GM21381 (cell line): ENCODE results near the gene EXOC7.
"Not testable (repeated sequence)": the region's sequence is repeated elsewhere in the genome, so short reads cannot be mapped to it uniquely, and the experiment has no call there.

ENCODE experiments used
- ATAC-seq: cut with Tn5 transposase; IDR thresholded peaks from one replicate; pipeline ENCODE4 v1.9.1; 2021; ENCODE audit warnings: mild to moderate bottlenecking, moderate library complexity; ENCODE audit not compliant: unreplicated experiment

EXOC7 gene

DNA sequence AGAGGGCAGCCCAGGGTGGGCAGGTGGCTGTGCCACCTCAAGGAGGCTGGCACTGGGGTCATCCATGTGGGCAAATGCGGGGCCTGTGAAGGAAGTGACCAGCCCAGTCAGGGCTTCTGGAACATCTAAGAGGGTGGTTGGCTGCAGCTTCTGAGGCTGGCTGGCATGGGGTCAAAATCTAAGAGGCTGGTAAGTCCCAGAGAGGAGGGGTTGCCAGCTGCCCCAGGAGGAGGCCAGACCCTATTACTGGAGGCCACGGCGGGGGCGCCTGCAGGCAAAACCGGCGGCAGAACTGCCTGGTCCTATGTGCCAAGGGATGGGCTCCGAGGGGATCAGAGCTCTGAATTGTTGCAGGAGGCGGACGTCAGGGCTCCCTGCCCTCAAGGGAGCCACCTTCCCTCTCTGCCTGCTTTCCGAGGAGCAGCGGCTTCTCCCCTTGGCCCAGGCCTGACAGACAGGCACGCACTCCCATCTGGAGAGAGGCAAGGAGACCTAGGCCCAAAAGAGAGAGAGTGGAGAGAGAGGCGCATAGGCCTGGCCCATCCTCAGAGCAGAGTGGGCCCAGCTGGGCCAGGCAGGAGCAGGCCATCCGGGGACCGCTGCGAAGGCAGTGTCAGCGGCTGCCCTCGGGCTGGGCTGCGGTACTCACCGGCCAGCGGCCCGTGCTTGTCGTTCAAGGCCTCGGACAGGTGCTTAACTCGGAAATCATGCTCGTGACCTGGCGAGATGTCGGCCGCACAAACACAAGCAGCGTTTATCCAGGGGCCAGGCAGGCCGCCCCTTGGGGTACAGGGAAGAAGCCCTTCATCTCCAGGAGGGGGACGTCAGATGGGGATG is 13.7 kb downstream of the EXOC7 start:
- no peak for ATAC-seq

DNA sequence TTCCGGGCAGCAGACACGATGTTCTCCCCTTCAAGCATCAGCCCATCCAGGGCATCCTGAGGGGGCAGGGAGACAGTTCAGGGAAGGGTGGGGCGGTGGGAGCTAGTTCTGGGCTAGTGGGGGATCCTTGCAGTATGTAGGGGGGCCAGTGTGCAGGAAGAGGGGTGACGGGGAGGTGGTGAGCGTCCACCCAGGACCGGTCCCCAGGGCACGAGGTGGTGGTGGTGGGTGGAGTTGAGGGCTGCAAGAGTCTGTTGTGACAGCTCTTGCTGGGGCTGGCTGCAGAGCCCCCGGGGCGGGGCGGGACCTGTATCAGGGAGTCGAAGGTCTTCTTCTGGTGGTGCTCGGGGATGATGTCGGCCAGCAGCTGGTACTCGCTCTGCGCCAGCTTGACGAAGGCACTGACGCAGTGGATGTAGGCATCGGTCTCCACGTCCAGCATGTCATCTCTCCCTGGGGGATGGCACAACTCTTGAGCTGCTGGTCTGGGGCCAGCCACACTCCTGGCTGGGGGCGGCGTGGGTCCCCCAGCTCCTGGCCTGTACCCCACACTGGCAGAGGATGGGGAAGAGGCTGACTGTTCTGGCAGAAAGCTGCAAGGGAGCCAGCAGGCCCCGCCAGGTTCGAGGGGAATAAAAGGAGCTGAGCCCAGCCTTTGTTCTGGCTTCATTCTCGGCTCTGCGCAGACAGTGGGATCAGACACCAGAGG is 14.6 kb downstream of the EXOC7 start:
- ATAC-seq, result no peak

DNA sequence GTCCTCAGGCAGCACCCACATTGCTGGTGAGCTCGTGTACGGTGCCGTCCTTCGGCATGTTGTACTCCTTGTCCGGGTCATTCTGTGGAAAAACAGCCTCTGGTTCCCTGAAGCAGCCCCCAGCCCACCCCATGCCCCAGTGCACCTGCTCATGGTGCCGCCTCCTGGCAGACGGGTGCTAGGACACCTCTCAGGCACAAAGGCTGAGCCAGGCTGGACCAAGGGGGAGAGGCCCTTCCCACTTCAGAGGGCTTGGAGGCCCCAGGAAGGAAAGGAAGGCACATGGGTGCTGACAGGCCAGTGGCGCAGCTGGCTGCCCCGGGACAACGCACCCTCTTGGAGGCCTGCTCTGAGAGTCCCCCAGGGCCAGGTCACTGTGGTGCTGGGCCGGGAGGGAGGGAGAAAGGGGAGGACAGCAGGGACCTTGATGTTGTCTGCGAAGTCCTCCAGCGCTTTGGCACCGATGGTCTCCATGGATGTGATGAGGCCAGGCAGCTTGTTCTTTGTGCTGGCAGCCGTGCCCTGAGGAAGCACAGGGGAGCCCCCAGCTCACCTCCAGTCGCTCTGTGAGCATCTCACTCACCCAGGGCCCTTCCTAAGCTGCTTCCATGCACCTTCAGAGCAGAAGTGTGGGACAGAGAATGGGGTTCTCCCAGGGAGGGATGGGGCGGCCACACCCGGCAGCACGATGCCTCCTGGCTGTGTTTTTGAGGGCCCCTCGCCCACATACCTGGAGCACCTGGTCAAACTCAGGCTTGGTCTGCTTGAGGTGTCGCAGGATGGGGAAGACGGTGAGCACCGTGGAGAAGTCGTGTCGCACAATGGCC is 15.3 kb downstream of the EXOC7 start:
- no peak for ATAC-seq

DNA sequence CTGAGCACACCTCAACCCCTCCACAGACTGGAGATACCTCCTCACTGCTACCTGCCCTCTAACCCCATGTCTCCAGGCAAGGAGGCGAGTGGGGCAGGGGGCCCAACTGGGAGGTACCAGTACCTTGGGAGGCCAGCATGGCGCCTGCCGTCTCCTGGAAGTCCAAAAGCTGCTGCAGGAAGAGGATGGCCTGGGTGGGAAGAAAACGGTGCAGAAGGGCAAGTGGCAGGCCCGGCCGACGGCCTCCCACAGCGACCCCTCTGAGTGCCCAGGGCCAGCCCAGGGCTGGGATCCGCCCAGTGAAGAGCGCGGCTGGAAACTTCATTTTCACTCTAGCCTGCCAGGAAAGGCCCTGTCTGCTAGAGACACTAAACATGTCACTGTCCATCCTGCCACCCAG is 16.1 kb downstream of the EXOC7 start:
- ATAC-seq, result no peak

DNA sequence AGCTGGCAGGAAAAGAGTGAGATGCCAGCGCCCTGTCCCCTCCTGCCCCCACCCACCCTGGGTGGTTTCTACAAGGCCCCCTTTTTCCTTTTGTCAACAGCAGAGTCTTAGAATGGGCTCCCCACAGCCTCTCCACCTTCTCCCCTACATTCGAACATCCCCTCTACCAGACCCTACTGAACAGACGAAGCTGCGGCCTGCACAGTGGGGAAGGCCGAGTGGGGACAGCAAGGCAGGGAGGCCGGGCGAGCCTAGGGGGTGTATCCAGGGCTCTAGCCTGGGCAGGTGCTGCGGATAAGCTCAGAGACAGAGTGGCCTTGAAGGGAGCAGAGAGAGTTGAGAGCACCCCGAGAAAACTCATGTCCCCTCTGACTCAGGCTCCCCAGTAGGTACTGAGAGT is 17.2 kb downstream of the EXOC7 start:
- ATAC-seq, result no peak

DNA sequence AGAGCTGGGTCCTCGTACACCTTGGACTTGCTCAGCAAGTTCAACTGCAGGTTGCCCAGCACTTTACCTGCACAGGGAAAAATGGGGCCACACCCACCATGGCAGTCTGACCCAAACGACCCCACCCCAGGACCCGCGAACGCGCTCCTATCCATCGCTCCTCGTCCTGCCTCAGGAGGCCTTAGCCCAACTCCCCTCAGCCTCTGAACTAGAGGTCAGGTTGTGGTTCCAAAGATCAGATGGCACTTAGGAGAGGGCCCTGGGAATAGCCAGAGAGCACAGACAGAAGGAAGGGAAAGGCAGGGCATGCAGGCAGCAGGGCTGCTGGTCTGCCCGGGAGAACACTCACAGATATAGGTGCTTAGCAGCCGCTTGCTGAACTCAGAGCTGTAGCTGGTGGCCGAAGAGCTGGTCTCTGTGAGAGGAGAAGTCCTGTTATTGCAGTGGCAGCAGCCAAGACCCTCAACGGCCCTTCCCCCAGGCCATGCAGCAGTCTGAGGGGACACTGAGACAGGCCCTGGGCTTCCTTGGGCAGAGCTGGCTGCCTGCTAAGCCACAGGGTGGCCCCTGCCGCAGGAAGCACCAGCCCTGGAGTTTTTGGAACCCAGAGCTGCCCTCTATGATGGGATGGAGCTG is 17.7 kb downstream of the EXOC7 start:
- ATAC-seq, result no peak

DNA sequence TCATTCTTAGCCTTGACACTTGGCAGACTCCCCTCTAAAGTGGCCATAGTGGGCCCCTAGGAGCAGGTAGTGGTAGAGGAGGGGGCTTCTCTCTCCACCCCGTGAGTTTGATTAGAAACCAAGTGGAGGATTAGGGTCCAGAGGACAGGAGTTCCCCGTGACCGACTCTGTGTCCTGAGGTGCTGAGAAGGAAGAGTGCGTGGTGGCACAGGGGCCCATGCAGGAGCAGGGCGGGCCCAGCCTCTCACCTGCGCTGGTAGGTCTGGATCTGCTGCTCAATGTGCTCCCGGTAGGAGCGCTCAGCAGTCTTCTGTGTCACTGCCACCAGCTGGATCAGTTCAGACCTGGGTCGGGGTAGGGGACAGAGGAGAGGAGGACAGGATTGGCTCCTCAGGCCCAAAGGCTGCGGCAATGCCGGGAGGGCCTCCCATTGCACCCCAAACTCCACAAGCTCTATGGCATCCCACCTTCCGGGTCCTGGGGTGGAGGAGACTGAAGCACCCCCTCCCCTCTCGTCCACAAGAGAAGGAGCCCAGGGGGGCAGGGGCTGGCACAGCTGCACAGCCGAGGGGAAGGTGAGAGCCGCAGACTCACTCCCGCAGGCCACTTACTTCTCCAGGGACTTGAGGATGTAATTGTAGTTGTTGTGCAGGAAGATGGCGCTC is 18.4 kb downstream of the EXOC7 start:
- no peak for ATAC-seq

DNA sequence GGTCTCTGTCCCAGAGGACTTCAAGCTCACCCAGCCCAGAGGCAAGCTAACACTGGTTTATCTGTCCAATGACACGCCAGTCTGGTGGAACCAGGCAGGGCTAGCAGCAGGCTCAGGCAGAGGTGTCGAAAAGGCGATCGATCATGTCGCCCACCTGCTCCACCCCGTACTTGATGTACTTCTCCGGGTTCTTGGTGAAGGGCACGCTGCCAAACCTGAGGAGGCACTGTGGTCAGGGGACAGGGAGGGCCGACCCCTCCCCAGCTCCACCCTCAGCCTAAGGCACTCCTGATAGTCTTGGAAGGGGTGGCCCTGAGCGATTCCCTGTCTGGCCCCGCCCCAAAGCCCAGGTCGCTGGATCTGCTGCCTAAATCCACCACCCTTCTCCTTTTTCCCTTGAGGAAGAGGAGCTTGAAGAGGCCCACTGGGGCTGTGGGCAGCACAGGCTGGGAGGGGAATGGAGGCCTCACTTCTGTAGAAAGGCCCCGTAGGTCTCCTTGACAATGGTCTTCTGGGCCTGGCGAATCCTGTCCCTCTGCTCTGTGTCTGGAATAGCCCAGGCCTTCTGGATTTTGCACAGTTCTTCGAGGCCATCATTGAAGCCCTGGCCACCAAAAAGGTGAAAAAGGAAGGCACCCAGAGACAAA is 19.9 kb downstream of the EXOC7 start:
- ATAC-seq, result no peak

DNA sequence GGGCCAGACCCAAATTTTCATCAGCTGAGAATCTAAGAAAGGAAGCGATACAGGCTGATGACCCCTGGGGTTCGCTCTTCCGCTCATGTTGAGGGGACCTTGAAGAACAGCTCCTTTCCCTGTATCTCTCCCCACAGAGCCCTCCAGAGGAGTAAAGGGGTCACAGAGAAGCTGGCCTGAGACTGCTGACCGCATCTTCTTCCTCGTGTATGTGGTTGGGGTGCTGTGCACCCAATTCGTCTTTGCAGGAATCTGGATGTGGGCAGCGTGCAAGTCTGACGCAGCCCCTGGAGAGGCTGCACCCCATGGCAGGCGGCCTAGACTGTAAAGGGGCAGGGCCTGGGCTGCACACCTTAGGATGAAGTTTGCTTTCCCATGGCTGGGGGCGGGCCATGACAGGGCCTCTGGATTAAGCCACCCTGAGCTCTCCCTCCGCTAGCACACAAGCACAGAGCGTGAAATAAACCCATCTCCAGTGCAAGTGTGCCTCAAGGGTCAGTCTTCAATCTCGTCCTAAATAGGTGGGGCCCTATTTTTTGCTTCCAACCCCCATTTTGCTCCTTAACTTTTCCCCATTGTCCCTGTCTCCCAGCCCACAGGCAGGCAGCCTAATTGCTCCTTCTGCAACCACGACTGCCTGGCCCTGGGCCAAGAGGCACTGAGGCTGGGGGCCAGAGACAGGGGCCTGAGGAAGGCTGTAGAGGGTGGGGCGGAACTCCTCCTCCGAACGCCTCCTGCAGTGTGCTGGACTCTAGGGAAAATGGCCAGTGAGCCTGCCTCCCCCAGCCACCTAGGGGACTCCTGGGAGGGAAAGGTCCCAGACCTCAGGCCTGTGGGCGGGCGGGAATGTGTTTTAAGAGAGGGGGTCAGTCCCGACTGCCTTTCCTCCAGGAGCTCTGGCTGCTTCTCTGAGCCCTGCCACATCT is 21.0 kb downstream of the EXOC7 start:
- ATAC-seq, result no peak

DNA sequence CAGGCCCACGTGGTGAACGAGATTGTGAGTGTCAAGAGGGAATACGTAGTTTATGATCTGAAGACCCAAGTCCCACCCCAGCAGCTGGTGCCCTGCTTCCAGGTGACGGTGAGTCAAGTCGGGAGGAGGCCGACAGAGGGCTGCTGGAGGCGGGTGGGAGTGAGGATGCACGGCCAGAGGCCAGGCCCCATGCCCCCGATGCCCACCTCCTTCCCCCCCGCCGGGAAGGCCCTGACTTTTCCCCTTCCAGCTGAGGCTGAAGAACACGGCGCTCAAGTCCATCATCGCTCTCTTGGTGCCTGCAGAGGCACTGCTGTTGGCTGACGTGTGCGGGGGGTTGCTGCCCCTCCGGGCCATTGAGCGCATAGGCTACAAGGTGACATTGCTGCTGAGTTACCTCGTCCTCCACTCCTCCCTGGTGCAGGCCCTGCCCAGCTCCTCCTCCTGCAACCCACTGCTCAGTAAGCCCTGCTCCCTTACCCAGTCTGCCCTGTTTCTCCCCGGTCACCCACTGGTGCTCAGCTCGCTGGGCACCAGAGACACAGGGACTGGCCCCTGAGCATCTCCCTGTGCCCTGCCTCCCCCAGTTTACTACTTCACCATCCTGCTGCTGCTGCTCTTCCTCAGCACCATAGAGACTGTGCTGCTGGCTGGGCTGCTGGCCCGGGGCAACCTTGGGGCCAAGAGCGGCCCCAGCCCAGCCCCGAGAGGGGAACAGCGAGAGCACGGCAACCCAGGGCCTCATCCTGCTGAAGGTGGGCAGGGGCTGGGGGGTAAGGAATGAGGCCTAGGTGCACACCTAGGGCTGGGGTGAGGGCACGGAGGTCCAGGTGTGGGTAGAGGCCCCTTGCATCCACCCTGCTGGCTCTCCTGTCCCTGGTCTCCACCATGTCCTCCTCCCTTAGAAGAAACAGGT is 22.0 kb downstream of the EXOC7 start:
- ATAC-seq, result no peak

DNA sequence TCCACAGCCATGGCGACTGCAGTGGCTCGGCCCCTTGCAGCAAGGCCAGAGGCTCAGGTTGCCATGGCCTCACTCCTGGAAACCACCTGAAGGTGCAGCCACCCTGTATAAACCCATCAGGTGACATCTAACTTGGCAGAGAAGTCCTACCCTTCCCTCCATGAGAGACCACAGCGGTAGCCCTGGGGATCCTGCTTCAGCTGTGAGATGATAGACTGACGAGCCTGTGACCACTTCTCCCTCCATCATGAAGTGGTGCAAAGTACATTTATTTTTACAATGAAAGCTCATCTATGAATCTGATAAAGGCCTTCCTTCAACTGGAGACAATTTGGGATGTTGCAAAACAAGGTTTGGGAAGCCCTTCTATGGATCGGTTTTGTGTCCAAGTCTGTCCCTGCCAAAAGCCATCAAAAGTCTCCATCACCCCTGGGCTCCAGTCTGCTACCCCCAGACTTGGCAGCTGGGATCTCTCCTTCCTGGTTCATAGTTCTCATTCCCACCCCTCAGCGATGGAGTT is 22.8 kb downstream of the EXOC7 start:
- ATAC-seq, result no peak

DNA sequence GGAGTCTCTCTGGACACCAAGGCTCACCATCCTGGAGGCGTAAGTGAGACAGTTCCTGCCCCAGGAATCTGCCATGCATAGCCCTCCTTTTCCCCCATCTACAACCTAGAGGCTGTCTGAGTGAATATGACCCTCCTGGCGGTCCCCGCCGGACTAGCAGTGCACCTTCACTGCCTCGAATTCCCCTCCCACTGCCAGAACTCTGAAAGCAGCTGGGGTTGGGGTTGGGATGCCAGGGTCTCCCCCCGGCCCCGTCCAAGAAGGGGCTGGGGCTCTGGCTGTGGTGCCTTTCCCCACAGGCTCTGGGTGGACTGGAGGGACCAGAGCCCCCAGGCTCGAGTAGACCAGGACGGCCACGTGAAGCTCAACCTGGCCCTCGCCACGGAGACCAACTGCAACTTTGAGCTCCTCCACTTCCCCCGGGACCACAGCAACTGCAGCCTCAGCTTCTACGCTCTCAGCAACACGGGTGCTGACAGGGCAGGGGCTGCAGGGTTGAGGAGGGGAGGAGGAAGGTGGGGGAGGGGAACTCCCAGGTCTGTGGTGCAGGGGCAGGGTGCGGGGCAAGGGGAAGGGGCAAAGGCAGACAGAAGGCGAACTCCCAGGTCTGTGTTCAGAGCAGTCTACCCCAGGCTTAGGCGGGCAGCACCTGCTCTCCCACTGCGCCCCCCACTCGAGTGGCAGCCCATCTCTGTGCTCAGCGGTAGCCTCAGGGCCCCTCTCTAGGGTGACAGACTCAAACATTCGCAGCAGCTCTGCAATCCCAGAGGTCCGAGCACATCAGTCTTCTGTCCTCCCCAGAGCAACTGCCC is 23.4 kb downstream of the EXOC7 start:
- no peak for ATAC-seq

DNA sequence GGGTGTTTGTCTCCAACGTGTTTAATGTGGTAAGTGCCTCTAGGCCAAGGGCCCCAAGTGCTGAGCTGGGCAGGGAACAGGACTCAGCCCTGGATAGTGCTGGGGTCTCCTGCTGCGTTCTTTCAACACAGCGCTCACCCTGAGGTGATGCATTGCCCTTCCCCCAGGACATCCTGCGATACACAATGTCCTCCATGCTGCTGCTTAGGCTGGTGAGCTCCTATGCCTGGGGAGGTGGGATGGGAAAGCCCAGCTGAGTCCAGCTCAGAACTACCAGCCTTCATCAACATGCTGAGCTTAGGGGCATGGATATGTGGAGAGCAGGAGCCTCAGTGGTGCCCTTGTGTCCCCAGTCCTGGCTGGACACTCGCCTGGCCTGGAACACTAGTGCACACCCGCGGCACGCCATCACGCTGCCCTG is 24.0 kb downstream of the EXOC7 start:
- no peak for ATAC-seq

DNA sequence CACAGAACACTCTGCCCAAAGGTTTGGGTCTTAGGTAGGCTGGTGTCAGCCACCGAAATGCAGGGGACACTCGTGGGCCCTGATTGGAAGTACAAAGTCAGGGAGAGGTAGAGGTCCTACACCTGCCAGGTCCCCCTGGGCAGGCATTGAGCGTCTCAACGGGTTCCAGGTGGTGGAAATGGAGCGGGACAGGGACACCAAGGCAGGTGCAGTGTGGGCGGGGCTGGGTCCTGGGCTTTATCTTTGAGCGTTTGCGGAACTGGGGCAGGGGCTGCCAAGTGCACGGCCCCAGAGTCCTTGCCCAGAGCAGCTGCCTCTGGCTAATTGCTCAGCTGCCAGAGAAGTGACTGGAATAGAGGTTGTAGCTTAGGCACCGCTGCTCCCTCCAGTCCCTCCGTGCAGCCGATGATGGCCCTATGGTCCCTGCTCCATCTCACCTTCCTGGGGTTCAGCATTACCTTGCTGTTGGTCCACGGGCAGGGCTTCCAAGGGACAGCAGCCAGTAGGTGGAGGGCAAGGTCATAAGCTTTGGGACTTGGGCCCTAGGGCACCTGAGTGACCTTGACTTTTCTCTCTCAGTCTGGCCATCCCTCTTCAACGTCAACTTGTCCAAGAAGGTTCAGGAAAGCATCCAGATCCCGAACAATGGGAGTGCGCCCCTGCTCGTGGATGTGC is 24.6 kb downstream of the EXOC7 start, which contains the start of gene ZACN:
Gene ZACN, plus strand, starts transcription at position 323 of the 675 bp plus-strand sequence. Its CDS starts 83 bp downstream, at position 406.
- no peak for ATAC-seq

DNA sequence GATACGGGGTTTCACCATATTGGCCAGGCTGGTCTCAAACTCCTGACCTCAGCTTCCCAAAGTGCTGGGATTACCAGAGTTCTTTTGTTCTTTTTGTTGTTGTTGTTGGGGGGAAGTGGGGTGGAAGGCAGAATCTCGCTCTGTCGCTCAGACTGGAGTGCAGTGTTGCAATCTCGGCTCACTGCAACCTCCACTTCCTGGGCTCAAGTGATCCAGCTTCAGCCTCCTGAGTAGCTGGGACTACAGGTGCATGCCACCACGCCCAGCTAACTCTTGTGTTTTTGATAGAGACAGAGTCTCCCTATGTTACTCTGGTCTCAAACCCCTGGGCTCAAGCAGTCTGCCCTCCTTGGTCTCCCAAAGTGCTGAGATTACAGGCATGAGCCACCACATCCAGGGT is 25.2 kb downstream of the EXOC7 start:
- ATAC-seq, result not testable (repeated sequence)

DNA sequence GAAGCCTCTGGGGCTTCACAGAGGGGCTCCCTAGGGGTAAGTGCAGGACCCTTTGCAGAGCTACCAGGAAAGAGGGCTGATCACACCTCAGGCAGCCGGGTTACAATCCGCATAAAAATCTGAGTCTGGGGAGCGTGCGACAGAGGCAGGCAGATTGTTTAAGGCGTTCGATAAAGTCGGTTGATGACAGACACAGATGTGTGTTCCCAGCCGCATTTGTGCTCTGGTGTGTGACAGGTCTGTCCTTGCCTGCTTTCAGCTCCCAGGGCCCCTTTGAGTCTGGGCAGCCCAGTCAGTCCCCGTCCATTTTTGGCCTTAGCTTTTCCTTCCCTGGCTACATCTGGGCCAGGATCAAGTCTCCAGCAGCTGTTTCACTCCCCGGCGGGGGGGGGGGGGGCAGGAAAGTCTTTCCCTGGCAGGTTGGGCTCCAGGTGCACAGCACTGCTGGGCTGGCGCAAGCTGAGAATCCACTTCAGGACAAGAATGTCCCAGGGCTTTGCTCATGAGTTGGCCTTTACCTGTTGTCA is 25.9 kb downstream of the EXOC7 start:
- no peak for ATAC-seq
